ENCODE measurements around the gene NRCAM. TPM values are rescaled to one million over a fixed set of nuclear protein-coding genes. Genes with fewer than 3 reads are reported as not detected.
"Not testable (repeated sequence)": the region's sequence is repeated elsewhere in the genome, so short reads cannot be mapped to it uniquely, and the experiment has no call there.

Gene NRCAM
- total RNA-seq, 1 donor from 2014 or later, result 13.6 TPM

DNA sequence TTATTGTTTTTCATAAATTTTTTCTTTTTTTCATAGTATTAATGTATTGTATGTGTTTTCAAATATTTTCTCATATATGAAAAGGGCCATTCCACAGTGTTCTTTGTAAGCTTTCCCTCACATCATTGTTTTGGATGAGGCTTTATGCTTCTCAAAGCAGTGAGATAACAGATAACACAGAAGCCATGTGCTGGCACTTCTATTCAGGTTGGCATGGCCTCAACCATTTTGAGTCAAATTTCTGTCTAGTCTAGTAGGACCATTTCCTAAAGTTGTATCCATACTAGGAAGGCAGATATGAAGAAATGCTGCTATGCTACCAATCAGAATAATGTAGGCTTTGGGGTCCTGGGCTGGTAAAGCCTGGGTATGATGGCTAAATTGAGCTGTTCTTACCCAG lies 190.2 kb downstream of the NRCAM start:
- H3K36me3 ChIP-seq (ENCODE audit: control insufficient read depth in 3 of 3, insufficient read depth in 3 of 3, low read length in 3 of 3), result no peaks in the 10 kb centered on the region
- H3K4me1 ChIP-seq (ENCODE audit: control insufficient read depth in 3 of 3, insufficient read depth in 3 of 3, low read length in 3 of 3), result peaks cover 18 to 25% (median 20%) of the 10 kb centered on the region in 3 donors
- H3K4me3 ChIP-seq (ENCODE audit: low read length in 3 of 3), result no peak overlapping the region
- no peaks in the 10 kb centered on the region for H3K9me3 ChIP-seq (ENCODE audit: control insufficient read depth in 3 of 3, low read length in 3 of 3)
- H3K27ac ChIP-seq (ENCODE audit: low read depth, low read length), result no peak overlapping the region
- H3K27me3 ChIP-seq (ENCODE audit: control insufficient read depth in 3 of 3, insufficient read depth in 3 of 3, low read length in 3 of 3), result no peaks in the 10 kb centered on the region
- H3K9ac ChIP-seq (ENCODE audit: low read depth in 1 of 3, low read length in 3 of 3), result no peak overlapping the region

GRCh38 chr7:108265007-108265406 lies 191.2 kb downstream of the NRCAM start:
- no peak overlapping the region for H3K27ac ChIP-seq (ENCODE audit: low read depth, low read length)
- H3K4me3 ChIP-seq (ENCODE audit: low read length in 3 of 3), result no peak overlapping the region
- no peaks in the 10 kb centered on the region for H3K27me3 ChIP-seq (ENCODE audit: control insufficient read depth in 3 of 3, insufficient read depth in 3 of 3, low read length in 3 of 3)
- H3K9me3 ChIP-seq (ENCODE audit: control insufficient read depth in 3 of 3, low read length in 3 of 3), result no peaks in the 10 kb centered on the region
- no peaks in the 10 kb centered on the region for H3K36me3 ChIP-seq (ENCODE audit: control insufficient read depth in 3 of 3, insufficient read depth in 3 of 3, low read length in 3 of 3)
- H3K9ac ChIP-seq (ENCODE audit: low read depth in 1 of 3, low read length in 3 of 3), result no peak overlapping the region
- peaks cover 18 to 25% (median 20%) of the 10 kb centered on the region in 3 donors for H3K4me1 ChIP-seq (ENCODE audit: control insufficient read depth in 3 of 3, insufficient read depth in 3 of 3, low read length in 3 of 3)

- Histone ChIP-seq H3K9me3 (ENCODE audit: control insufficient read depth in 3 of 3, low read length in 3 of 3) (no peaks in the 10 kb centered on the region), H3K4me1 (ENCODE audit: control insufficient read depth in 3 of 3, insufficient read depth in 3 of 3, low read length in 3 of 3) (peaks cover 18 to 25% (median 20%) of the 10 kb centered on the region in 3 donors), H3K4me3 (ENCODE audit: low read length in 3 of 3) (peak overlapping the region in 2 of 3 donors; percentile 29 to 41), H3K27ac (ENCODE audit: low read depth, low read length) (peak overlapping the region; percentile 72), H3K9ac (ENCODE audit: low read depth in 1 of 3, low read length in 3 of 3) (peak overlapping the region in 2 of 3 donors; percentile 19 to 40), H3K27me3 (ENCODE audit: control insufficient read depth in 3 of 3, insufficient read depth in 3 of 3, low read length in 3 of 3) (no peaks in the 10 kb centered on the region), H3K36me3 (ENCODE audit: control insufficient read depth in 3 of 3, insufficient read depth in 3 of 3, low read length in 3 of 3) (no peaks in the 10 kb centered on the region)
These were observed 192.8 kb downstream of the NRCAM start for GRCh38 chr7:108263425-108263824.

DNA sequence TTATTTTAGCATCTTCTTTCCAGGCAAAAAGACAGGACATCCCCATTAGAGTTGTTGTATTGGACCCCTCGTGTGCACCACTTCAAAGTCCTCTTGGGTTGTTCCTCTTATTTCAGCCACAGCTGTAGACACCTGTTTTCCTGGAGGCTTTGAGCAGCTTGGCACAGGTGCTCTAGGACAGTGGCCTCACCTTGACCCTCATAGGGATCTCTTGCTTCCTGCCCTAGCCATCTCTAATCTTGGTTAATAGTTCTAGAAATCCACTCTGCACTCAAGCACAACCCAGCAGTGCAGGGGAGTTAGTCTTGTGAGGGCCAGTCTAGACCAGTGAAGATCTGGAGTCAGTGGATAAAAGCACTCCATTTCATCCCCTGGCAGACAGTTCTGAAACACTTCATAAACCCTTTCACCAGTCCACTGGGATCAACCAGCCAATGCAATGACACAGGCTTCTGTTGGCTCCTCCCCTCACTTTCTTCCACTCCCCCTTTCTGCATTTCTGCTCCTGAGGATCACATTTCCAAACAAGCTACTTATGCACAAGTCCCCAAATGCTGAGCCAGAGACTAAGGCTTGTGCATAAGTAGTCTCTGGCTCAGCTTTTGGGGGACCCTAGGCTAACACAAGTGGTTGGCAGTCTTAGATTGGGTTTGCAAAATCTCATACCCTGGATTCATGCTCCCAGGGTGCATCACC lies 194.5 kb downstream of the NRCAM start:
- Histone ChIP-seq H3K27me3 (ENCODE audit: control insufficient read depth in 3 of 3, insufficient read depth in 3 of 3, low read length in 3 of 3) (no peaks in the 10 kb centered on the region), H3K9me3 (ENCODE audit: control insufficient read depth in 3 of 3, low read length in 3 of 3) (no peaks in the 10 kb centered on the region), H3K36me3 (ENCODE audit: control insufficient read depth in 3 of 3, insufficient read depth in 3 of 3, low read length in 3 of 3) (no peaks in the 10 kb centered on the region), H3K4me1 (ENCODE audit: control insufficient read depth in 3 of 3, insufficient read depth in 3 of 3, low read length in 3 of 3) (peaks cover 18 to 25% (median 20%) of the 10 kb centered on the region in 3 donors), H3K27ac (ENCODE audit: low read depth, low read length) (no peak overlapping the region), H3K4me3 (ENCODE audit: low read length in 3 of 3) (no peak overlapping the region), H3K9ac (ENCODE audit: low read depth in 1 of 3, low read length in 3 of 3) (no peak overlapping the region)

- not testable (repeated sequence) for H3K9me3 ChIP-seq (ENCODE audit: control insufficient read depth in 3 of 3, low read length in 3 of 3); H3K9ac ChIP-seq (ENCODE audit: low read depth in 1 of 3, low read length in 3 of 3); H3K27me3 ChIP-seq (ENCODE audit: control insufficient read depth in 3 of 3, insufficient read depth in 3 of 3, low read length in 3 of 3); H3K36me3 ChIP-seq (ENCODE audit: control insufficient read depth in 3 of 3, insufficient read depth in 3 of 3, low read length in 3 of 3); H3K4me3 ChIP-seq (ENCODE audit: low read length in 3 of 3); H3K27ac ChIP-seq (ENCODE audit: low read depth, low read length)
- H3K4me1 ChIP-seq (ENCODE audit: control insufficient read depth in 3 of 3, insufficient read depth in 3 of 3, low read length in 3 of 3), result peaks cover 18 to 22% (median 20%) of the 10 kb centered on the region in 3 donors
These were observed 196.8 kb downstream of the NRCAM start for GRCh38 chr7:108259447-108259846.

DNA sequence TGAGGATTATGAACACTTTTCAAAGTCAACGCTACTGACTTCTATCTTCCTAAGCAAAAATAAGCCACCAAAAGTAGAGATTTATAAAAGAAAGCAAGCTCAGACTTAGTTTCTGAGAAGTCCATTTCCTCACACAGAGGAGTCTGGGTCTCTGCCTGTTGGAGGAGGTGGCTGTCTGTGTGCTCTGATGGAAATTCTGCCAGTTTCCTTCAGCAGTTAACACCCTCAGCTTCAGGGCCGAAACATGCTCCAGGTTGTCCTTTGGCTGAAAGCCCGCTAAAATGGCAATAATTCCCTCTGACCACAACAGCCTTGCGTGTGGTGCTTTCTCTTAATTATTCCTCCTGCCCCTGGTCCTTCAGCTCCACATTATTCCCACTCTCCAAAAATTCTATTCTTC lies 198.3 kb downstream of the NRCAM start:
- Histone ChIP-seq H3K27me3 (ENCODE audit: control insufficient read depth in 3 of 3, insufficient read depth in 3 of 3, low read length in 3 of 3) (no peaks in the 10 kb centered on the region), H3K36me3 (ENCODE audit: control insufficient read depth in 3 of 3, insufficient read depth in 3 of 3, low read length in 3 of 3) (no peaks in the 10 kb centered on the region), H3K27ac (ENCODE audit: low read depth, low read length) (no peak overlapping the region), H3K9ac (ENCODE audit: low read depth in 1 of 3, low read length in 3 of 3) (no peak overlapping the region), H3K4me3 (ENCODE audit: low read length in 3 of 3) (no peak overlapping the region), H3K4me1 (ENCODE audit: control insufficient read depth in 3 of 3, insufficient read depth in 3 of 3, low read length in 3 of 3) (peaks cover 8 to 12% (median 8%) of the 10 kb centered on the region in 3 donors), H3K9me3 (ENCODE audit: control insufficient read depth in 3 of 3, low read length in 3 of 3) (no peaks in the 10 kb centered on the region)

DNA sequence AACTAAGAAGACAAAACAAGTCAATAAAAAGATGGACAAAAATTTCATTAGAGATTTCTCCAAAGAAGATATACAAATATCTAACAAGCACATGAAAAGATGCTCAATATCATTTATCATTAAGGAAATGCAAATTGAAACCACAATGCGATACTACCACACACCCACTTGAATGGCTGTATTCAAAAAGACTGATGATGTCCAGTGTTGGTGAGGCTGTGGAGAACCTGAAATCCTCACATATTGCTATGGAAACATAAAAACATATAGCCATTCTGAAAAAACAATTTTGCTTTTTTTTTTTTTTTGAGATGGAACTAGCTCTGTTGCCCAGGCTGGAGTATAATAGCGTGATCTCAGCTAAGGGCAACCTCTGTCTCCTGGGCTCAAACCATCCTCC lies 202.0 kb downstream of the NRCAM start:
- H3K27ac ChIP-seq (ENCODE audit: low read depth, low read length), result no peak overlapping the region
- H3K27me3 ChIP-seq (ENCODE audit: control insufficient read depth in 3 of 3, insufficient read depth in 3 of 3, low read length in 3 of 3), result no peaks in the 10 kb centered on the region
- H3K36me3 ChIP-seq (ENCODE audit: control insufficient read depth in 3 of 3, insufficient read depth in 3 of 3, low read length in 3 of 3), result no peaks in the 10 kb centered on the region
- no peak overlapping the region for H3K9ac ChIP-seq (ENCODE audit: low read depth in 1 of 3, low read length in 3 of 3)
- H3K9me3 ChIP-seq (ENCODE audit: control insufficient read depth in 3 of 3, low read length in 3 of 3), result no peaks in the 10 kb centered on the region
- H3K4me3 ChIP-seq (ENCODE audit: low read length in 3 of 3), result no peak overlapping the region
- H3K4me1 ChIP-seq (ENCODE audit: control insufficient read depth in 3 of 3, insufficient read depth in 3 of 3, low read length in 3 of 3), result no peaks in the 10 kb centered on the region

DNA sequence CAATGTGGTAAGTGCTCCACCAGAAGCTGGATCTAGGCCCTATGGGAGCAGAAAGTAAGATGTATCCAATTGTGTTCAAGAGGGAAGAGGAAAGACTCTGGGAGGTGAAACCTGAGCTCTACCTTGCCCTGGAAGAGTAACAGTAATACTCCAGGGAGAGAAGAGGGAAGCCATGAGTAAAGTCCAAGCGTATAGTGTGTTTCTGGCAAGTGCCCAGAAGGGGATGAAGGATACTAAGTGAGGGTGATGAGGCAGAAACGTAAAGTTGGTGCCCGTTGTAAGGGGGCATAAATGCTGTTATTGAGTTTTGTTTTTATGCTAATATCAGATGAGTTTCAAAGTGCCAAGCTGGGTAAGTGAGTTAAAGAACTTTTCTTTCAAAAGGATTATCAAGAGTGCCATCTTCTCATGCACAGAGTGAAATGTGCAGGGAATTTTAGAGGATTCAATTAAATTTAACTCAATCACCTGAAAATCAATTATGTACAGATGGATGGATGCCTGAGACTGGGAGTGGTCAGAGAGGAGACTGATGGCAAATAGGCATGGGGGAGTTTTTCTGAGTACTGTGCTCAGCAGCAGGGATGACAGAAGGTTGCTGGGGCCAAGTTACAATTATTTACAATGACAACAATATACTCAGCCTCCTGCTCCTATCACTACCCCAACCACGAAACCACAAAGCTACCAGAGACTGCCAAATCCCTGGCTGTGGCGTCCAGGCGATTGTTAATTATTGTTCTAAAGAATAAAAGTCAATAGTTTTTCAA lies 202.8 kb downstream of the NRCAM start:
- H3K9ac ChIP-seq (ENCODE audit: low read depth in 1 of 3, low read length in 3 of 3), result no peak overlapping the region
- no peak overlapping the region for H3K27ac ChIP-seq (ENCODE audit: low read depth, low read length)
- no peaks in the 10 kb centered on the region for H3K9me3 ChIP-seq (ENCODE audit: control insufficient read depth in 3 of 3, low read length in 3 of 3)
- H3K27me3 ChIP-seq (ENCODE audit: control insufficient read depth in 3 of 3, insufficient read depth in 3 of 3, low read length in 3 of 3), result no peaks in the 10 kb centered on the region
- H3K36me3 ChIP-seq (ENCODE audit: control insufficient read depth in 3 of 3, insufficient read depth in 3 of 3, low read length in 3 of 3), result no peaks in the 10 kb centered on the region
- no peaks in the 10 kb centered on the region for H3K4me1 ChIP-seq (ENCODE audit: control insufficient read depth in 3 of 3, insufficient read depth in 3 of 3, low read length in 3 of 3)
- H3K4me3 ChIP-seq (ENCODE audit: low read length in 3 of 3), result no peak overlapping the region

- no peak overlapping the region for H3K27ac ChIP-seq (ENCODE audit: low read depth, low read length)
- H3K36me3 ChIP-seq (ENCODE audit: control insufficient read depth in 3 of 3, insufficient read depth in 3 of 3, low read length in 3 of 3), result no peaks in the 10 kb centered on the region
- H3K27me3 ChIP-seq (ENCODE audit: control insufficient read depth in 3 of 3, insufficient read depth in 3 of 3, low read length in 3 of 3), result no peaks in the 10 kb centered on the region
- no peaks in the 10 kb centered on the region for H3K9me3 ChIP-seq (ENCODE audit: control insufficient read depth in 3 of 3, low read length in 3 of 3)
- H3K4me3 ChIP-seq (ENCODE audit: low read length in 3 of 3), result no peak overlapping the region
- H3K4me1 ChIP-seq (ENCODE audit: control insufficient read depth in 3 of 3, insufficient read depth in 3 of 3, low read length in 3 of 3), result no peaks in the 10 kb centered on the region
- H3K9ac ChIP-seq (ENCODE audit: low read depth in 1 of 3, low read length in 3 of 3), result no peak overlapping the region
These were observed 204.1 kb downstream of the NRCAM start for GRCh38 chr7:108252177-108252576.

- no peak overlapping the region for H3K4me3 ChIP-seq (ENCODE audit: low read length in 3 of 3)
These were observed 204.5 kb downstream of the NRCAM start for GRCh38 chr7:108251700-108252099.

More at GRCh38 chr7:108251700-108252099, 204.5 kb downstream of the NRCAM start:
- Histone ChIP-seq H3K27me3 (ENCODE audit: control insufficient read depth in 3 of 3, insufficient read depth in 3 of 3, low read length in 3 of 3) (no peaks in the 10 kb centered on the region), H3K9ac (ENCODE audit: low read depth in 1 of 3, low read length in 3 of 3) (no peak overlapping the region), H3K36me3 (ENCODE audit: control insufficient read depth in 3 of 3, insufficient read depth in 3 of 3, low read length in 3 of 3) (no peaks in the 10 kb centered on the region), H3K4me1 (ENCODE audit: control insufficient read depth in 3 of 3, insufficient read depth in 3 of 3, low read length in 3 of 3) (peaks cover 0 to 2% (median 1%) of the 10 kb centered on the region in 3 donors), H3K9me3 (ENCODE audit: control insufficient read depth in 3 of 3, low read length in 3 of 3) (no peaks in the 10 kb centered on the region), H3K27ac (ENCODE audit: low read depth, low read length) (no peak overlapping the region)
